WTC11 (cell line): Measurements from ENCODE around the gene ZNF391.

Experiments used
- CREB1 ChIP-seq: sonication (generic); formaldehyde crosslinking; IDR thresholded peaks from 2 replicates; pipeline ENCODE4 v1.8.0; 2023; ENCODE audit warnings: mild to moderate bottlenecking, missing genetic modification reagents
- CREM ChIP-seq: sonication (generic); formaldehyde crosslinking; IDR thresholded peaks from 2 replicates; pipeline ENCODE4 v1.8.1; 2022; ENCODE audit warnings: mild to moderate bottlenecking, missing genetic modification reagents, moderate library complexity
- CTCF ChIP-seq: fragments of 200-600 bp; IDR thresholded peaks from 2 replicates; pipeline ENCODE4 v1.8.0; 2022; ENCODE audit warnings: antibody characterized with exemption
- ELF4 ChIP-seq: sonication (generic); formaldehyde crosslinking; IDR thresholded peaks from 2 replicates; pipeline ENCODE4 v1.8.1; 2022; ENCODE audit warnings: low read depth, mild to moderate bottlenecking, moderate library complexity, missing genetic modification reagents
- EMX1 ChIP-seq: fragments of 250-450 bp; sonication (Bioruptor Pico); IDR thresholded peaks from 2 replicates; pipeline ENCODE4 v1.8.0; 2021; ENCODE audit warnings: mild to moderate bottlenecking
- ETV6 ChIP-seq: sonication (generic); formaldehyde crosslinking; IDR thresholded peaks from 2 replicates; pipeline ENCODE4 v1.8.1; 2022; ENCODE audit warnings: mild to moderate bottlenecking, missing genetic modification reagents
- HMGXB4 ChIP-seq: sonication (generic); formaldehyde crosslinking; IDR thresholded peaks from 2 replicates; pipeline ENCODE4 v1.8.1; 2023; ENCODE audit warnings: mild to moderate bottlenecking, moderate library complexity, missing genetic modification reagents
- IRF1 ChIP-seq: sonication (generic); formaldehyde crosslinking; IDR thresholded peaks from 2 replicates; pipeline ENCODE4 v1.8.0; 2023; ENCODE audit warnings: missing genetic modification reagents
- IRF2 ChIP-seq: sonication (generic); formaldehyde crosslinking; IDR thresholded peaks from 2 replicates; pipeline ENCODE4 v1.8.0; 2022; ENCODE audit warnings: low read depth, missing genetic modification reagents, borderline replicate concordance
- MAX ChIP-seq: sonication (generic); formaldehyde crosslinking; IDR thresholded peaks from 2 replicates; pipeline ENCODE4 v1.8.0; 2022; ENCODE audit warnings: mild to moderate bottlenecking, missing genetic modification reagents
- NR3C1 ChIP-seq: sonication (generic); formaldehyde crosslinking; conservative IDR thresholded peaks from 2 replicates; pipeline ENCODE4 v1.8.1; 2023; ENCODE audit warnings: low read depth, mild to moderate bottlenecking, missing genetic modification reagents
- USF1 ChIP-seq: sonication (generic); formaldehyde crosslinking; IDR thresholded peaks from 2 replicates; pipeline ENCODE4 v1.8.0; 2022; ENCODE audit warnings: mild to moderate bottlenecking, missing genetic modification reagents
- ZNF232 ChIP-seq: sonication (generic); formaldehyde crosslinking; IDR thresholded peaks from 2 replicates; pipeline ENCODE4 v1.8.0; 2022; ENCODE audit warnings: mild to moderate bottlenecking, missing genetic modification reagents

- no peak for TF ChIP-seq NR3C1 (CRISPR knock-in tag)
- no peak for TF ChIP-seq IRF2
- TF ChIP-seq CTCF, result no peak
- no peak for TF ChIP-seq ZNF232 (CRISPR knock-in tag)
- no peak for TF ChIP-seq ELF4
- no peak for TF ChIP-seq MAX (CRISPR knock-in tag)
- no peak for TF ChIP-seq IRF1 (CRISPR knock-in tag)
- TF ChIP-seq ETV6 (CRISPR knock-in tag), result no peak
- no peak for TF ChIP-seq HMGXB4 (CRISPR knock-in tag)
- TF ChIP-seq CREM (CRISPR knock-in tag), result no peak
- no peak for TF ChIP-seq USF1
- TF ChIP-seq EMX1 (CRISPR knock-in tag), result no peak
- no peak for TF ChIP-seq CREB1
Observed at GRCh38 chr6:27448456-27448855, 59.9 kb downstream of the ZNF391 start.
